NCI-H2171 treated with DMSO at 0.1 percent for 48 hours (cell line): ENCODE results near the gene CALM1.

Experiments
- DNase-seq: peaks from one replicate; lab custom pipeline; 2025; lab: John Stamatoyannopoulos, UW

Gene CALM1

GRCh38 chr14:90396341-90397339 is at the start of gene CALM1:
CALM1 (plus strand) TSS chr14:90397029; CDS start chr14:90397231, 202 bp downstream.
- DNase-seq, result peak; percentile 89

DNA sequence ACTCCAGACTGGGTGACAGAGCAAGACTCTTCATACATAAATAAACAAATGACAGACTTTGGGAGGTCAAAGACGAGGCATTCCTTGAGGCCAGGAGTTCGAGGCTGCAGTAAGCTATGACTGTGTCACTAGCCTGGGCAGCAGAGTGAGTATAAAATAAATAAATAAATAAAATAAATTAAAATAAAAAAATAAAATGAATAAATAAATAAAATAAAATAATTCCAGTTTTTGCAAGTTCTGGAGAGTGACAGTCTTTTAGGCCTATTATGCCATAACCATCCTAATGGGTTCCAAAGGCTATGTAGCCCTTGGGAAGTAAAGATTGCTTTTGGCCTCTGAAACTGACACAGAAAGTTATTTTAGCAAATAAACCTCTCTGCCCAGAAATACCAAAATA is 48.6 kb upstream of the CALM1 start:
- DNase-seq, result no peak

DNA sequence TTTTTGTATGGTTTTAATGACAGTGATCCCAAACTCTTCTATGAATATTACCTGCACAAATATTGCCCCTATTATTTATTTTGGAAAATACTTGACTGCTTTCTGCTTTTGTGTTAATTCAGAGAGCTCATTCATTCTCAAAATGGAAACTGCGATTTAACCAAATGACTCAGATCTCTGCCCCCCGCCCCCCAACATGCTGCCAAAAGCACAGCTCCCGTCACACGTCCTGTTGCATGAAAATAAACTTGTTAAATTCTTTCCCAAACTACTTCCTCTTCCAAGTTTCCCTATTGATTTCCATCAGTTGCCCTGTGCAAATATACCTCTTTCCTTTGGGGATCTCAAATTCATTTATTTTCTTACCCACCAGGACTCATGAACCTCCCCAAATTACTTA is 47.1 kb upstream of the CALM1 start:
- DNase-seq, result no peak

GRCh38 chr14:90354551-90355298 is 42.1 kb upstream of the CALM1 start:
- no peak for DNase-seq

- no peak for DNase-seq
Measured at GRCh38 chr14:90355540-90356518, 41.0 kb upstream of the CALM1 start.

- no peak for DNase-seq
Measured at GRCh38 chr14:90356925-90357324, 39.9 kb upstream of the CALM1 start.

GRCh38 chr14:90358359-90358758 is 38.5 kb upstream of the CALM1 start:
- DNase-seq, result no peak

DNA sequence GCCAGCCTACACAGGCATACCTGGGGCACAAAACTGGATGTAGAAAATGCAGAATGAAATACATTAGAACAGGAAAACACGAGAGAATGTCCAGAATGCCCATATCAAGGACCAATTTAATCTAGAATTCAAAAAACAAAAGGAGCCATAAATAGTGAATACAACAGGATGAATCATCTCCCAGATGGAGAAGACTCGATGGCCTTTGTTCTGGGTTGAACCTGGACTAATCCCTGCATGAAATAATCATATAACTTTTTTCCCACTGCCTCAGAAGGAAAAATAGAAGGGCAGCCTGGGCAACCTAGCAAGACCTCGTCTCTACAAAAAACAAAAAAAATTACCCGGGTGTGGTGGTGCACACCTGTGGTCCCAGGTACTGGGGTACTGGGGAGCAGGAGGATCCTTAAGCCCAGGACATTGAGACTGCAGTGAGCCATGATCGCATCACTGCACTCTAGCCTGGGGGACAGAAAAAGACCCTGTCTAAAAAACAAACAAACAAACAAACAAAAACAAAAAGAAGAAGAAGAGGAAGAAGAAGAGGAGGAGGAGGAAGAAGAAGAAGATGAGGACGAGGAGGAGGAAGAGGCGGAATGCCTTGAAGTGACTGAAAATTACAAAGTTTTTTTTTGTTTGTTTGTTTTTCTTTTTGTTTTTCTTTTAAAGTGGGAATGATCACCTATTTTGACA is 34.8 kb upstream of the CALM1 start:
- no peak for DNase-seq

- no peak for DNase-seq
Measured at GRCh38 chr14:90362558-90362896, 34.3 kb upstream of the CALM1 start.

GRCh38 chr14:90368946-90369721 is 27.7 kb upstream of the CALM1 start:
- DNase-seq, result peak; percentile 29

DNA sequence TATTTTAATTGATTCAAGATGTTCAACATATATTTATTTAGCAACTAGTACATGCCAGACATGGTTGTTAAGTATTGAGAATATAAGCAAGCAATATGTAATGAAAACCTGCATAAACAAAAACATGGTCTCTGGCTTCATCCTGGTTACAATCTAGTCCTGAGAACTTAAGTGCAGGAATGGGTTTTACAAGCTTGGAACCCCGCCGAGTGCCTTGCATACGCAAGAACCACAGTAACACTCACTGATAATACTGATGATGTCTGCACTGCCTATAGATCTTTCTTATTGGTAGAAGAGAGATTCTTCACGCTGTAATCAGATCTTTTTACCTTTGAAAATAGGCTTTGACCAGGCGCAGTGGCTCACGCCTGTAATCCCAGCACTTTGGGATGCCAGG is 22.9 kb upstream of the CALM1 start:
- no peak for DNase-seq

DNA sequence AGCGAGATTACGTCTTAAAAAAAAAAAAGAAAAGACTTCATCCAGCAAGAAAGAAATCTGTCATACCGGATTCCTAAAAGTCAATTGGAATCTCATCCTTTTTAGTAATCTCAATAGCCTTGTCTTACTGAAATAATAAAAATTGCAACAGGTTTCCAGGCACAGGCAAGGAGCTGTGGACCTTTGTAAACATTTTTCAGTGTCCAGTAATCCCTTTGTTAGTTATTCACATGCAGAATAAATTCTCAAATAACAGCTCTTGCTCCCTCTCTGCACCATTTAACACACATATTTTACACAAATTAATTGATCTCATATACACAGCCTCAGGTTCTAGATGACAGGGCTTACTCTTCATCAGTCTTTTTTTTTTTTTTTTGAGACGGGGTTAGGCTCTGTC is 22.0 kb upstream of the CALM1 start:
- DNase-seq, result no peak

DNA sequence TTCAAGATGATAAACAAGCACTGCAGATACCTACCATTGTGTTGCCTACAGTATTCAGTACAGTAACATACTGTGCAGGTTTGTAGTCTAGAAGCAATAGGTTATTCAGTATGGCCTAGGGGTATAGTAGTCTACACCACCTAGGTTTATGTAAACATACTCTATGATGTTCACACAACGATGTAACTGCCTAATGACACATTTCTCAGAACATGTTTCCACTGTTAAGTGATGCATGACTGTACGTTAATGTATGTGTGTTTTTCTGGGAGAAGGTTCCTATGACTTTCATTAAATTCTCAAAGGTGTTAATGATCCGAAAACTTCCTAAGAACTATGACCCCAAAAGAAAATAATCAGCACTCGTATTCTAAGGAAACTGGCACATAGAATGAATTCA is 20.9 kb upstream of the CALM1 start:
- DNase-seq, result no peak

GRCh38 chr14:90378249-90378648 is 18.6 kb upstream of the CALM1 start:
- no peak for DNase-seq

- DNase-seq, result no peak
Measured at GRCh38 chr14:90379106-90379505, 17.7 kb upstream of the CALM1 start.

- peak; percentile 26 for DNase-seq
Measured at GRCh38 chr14:90381011-90381786, 15.6 kb upstream of the CALM1 start.

GRCh38 chr14:90381999-90382451 is 14.8 kb upstream of the CALM1 start:
- DNase-seq, result peak; percentile 59

GRCh38 chr14:90382491-90383125 is 14.2 kb upstream of the CALM1 start:
- DNase-seq, result peak; percentile 88

GRCh38 chr14:90383126-90383730 is 13.6 kb upstream of the CALM1 start:
- peak; percentile 99 for DNase-seq
